Stimulated activated naive B cell treated with anti-CD40 and anti-IgM and Interleukin-4, amounts not matched to agents 10 μg/mL and 1 μg/mL and 100 μg/mL, for 72 hours (primary cell): ENCODE results near the gene NAT16.

Experiments used
- ATAC-seq, 2 donors: fragments of 150-1000 bp; cut with Tn5 transposase; replicated peaks; 2 replicates each; pipeline ENCODE4 v1.10.0; 2021; ENCODE audit warnings: moderate library complexity in 1 of 2
- DNase-seq: peaks from one replicate; pipeline ENCODE4 v3.0.0; 2021
- H3K27ac Mint-ChIP-seq: one replicate; pipeline ENCODE4 v1.8.0; 2022; ENCODE audit warnings: mild to moderate bottlenecking, mixed read lengths
- H3K27me3 Mint-ChIP-seq, 2 donors: one replicate each; pipeline ENCODE4 v1.8.0; 2022; ENCODE audit warnings: mixed read lengths in 2 of 2
- H3K36me3 Mint-ChIP-seq, 2 donors: one replicate each; pipeline ENCODE4 v1.8.0; 2022; ENCODE audit warnings: mixed read lengths in 2 of 2, mild to moderate bottlenecking in 1 of 2
- H3K4me1 Mint-ChIP-seq, 2 donors: one replicate each; pipeline ENCODE4 v1.8.0; 2022; ENCODE audit warnings: mixed read lengths in 2 of 2, mild to moderate bottlenecking in 1 of 2
- H3K4me3 Mint-ChIP-seq, 2 donors: one replicate each; pipeline ENCODE4 v1.8.0; 2022; ENCODE audit warnings: mild to moderate bottlenecking in 2 of 2, mixed read lengths in 2 of 2, moderate library complexity in 1 of 2
- H3K9me3 Mint-ChIP-seq, 2 donors: one replicate each; pipeline ENCODE4 v1.8.0; 2022; ENCODE audit warnings: mixed read lengths in 2 of 2, mild to moderate bottlenecking in 1 of 2

Gene NAT16

DNA sequence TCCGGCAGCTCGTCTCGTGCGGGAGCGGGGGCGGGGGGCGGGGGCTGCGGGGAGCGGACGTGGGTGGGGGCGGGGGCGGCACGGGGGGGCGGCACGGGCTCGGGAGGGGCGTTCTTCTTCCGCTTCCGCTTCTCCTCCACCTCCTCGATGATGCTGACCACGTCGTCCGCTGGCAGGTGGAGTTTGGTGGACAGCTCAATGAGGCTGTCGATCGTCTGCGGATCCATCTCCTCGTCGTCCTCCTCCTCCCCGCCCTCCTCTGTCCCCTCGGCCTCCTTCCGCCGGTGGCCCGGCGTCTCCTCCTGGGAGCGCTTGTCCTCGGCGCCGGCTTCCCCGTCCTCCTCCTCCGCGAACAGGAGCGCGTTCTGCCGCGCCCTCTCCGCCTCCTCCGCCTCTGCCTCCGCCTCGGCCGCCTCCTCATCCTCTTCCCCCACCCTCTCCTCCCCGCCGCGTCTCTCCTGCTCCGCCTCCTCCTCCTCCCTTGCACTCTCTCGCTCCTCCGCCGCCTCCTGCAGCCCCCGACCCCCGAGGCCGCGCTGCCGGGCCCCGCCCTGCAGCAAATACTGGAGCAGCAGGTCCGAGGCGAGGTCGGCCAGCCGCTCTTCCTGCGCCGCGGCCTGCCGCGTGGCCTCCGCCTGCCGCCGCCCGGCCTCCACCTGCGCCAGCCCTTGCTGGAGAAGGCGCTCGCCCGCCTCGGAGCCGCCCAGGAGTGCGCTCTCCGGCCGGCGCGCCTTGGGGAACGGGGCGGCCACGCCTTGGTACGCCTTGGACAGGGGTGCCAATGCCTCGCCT lies 16.6 kb downstream of the NAT16 start:
- H3K9me3 Mint-ChIP-seq, result peaks cover 2 to 3% of the 10 kb centered on the region in 2 donors
- H3K36me3 Mint-ChIP-seq, result peaks cover 19 to 30% of the 10 kb centered on the region in 2 donors
- H3K27ac Mint-ChIP-seq, result no peak overlapping the region
- peaks cover 36 to 46% of the 10 kb centered on the region in 2 donors for H3K27me3 Mint-ChIP-seq
- peak overlapping the region; percentile 78 to 84 for H3K4me3 Mint-ChIP-seq
- peaks cover 29 to 60% of the 10 kb centered on the region in 2 donors for H3K4me1 Mint-ChIP-seq
- no peak for DNase-seq
- ATAC-seq, result no peak

DNA sequence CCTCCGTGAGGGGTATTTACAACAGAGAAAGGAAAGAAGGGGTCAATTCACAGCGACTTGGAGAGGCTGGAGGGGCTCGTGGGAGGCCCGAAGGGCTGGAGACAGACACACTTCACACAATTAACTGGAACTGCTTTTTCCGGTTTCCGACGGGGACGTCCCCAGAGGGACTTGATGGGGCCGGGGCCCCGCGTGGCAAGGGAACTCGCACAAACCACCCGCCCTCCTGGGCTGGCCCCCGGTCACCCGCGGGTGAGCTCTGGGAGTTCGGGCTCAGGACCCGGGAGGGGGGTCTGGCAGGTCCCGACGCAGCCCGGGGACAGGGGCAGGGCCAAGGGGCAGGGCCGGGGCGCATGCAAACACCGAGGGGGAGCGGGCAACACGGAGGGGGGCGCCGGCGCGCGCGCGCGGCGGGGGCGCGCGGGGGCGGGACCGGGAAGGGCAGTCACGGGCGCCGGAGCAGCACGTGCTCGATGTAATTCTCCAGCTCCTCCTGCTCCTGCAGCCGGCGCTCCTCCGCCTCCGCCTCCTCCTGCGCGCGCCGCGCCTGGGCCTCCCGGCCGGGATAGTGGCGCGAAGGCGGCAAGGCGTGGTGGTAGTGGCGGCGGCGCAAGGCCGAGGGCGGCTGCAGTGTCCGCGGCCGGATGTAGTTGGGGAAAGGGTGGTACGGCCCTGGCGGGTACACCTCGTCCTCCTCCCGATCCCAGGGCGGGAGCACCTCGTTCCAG lies 17.4 kb downstream of the NAT16 start:
- H3K27me3 Mint-ChIP-seq, result peaks cover 29 to 38% of the 10 kb centered on the region in 2 donors
- peak overlapping the region; percentile 85 for H3K27ac Mint-ChIP-seq
- ATAC-seq (peak; percentile 35 to 52), DNase-seq (no peak)
- H3K36me3 Mint-ChIP-seq, result peaks cover 19 to 34% of the 10 kb centered on the region in 2 donors
- peaks cover 2 to 3% of the 10 kb centered on the region in 2 donors for H3K9me3 Mint-ChIP-seq
- peaks cover 26 to 59% of the 10 kb centered on the region in 2 donors for H3K4me1 Mint-ChIP-seq
- peak overlapping the region; percentile 75 to 84 for H3K4me3 Mint-ChIP-seq

DNA sequence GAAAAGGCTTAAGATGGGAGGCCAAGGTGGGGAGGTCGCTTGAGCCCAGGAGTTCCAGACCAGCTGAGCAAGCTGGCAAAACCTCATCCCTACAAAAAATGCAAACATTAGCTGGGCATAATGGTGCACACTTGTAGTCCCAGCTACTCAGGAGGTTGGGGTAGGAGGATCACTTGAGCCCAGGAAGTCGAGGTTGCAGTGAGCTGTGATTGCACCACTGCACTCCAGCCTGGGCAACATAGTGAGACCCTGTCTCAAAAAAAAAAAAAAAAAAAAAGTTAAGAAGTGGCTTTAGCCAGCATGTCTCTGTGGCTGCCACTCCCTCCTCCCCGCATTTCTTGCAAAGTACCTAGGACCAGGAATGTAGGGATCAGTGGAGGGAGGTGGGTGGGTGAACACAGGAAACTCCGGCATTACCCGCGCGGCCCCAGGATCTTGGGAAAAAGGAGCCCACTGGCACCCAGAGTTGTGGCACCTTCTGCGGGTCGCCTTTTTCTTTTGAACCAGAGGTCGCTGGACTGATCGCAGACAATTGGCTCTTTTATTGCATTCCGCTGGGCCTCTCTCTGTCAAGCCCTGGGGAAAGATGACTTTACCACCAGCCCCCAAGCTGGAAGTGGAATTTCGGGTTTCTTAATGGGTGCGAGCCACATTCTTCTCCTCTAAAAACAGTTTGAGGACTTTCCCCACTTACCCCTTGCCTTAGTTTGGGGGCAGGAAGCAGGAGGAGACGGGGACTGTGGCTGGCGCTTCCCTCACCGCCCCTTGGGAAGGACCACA lies 18.2 kb downstream of the NAT16 start:
- Mint-ChIP-seq H3K36me3 (peaks cover 26 to 40% of the 10 kb centered on the region in 2 donors), H3K9me3 (peaks cover 2 to 3% of the 10 kb centered on the region in 2 donors), H3K4me1 (peaks cover 20 to 54% of the 10 kb centered on the region in 2 donors), H3K27ac (no peak overlapping the region), H3K4me3 (peak overlapping the region; percentile 75 to 84), H3K27me3 (peaks cover 20 to 30% of the 10 kb centered on the region in 2 donors)
- ATAC-seq, result no peak
- no peak for DNase-seq

DNA sequence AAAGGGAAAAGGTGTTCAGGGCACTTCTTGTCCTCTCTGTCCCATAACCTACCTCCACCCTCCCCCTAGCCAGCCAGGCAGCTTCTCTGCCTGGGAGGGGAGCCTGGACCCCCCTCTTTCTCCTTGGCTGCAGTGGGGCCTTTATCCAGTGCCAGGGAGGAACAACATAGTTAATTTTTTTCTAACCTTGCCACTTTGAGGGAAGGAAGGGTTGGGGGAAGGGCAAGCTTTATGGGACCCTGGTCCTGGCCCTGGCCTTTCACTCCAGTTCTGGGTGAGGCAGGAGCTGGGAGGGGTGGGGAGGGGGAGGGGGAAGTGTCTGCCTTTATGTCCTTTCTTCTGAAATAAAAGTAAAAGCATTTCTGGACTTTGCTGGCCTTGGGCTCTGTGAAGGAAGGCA lies 19.2 kb downstream of the NAT16 start:
- no peak overlapping the region for H3K27ac Mint-ChIP-seq
- H3K27me3 Mint-ChIP-seq, result peaks cover 14 to 20% of the 10 kb centered on the region in 2 donors
- ATAC-seq (no peak), DNase-seq (no peak)
- peaks cover 2 to 3% of the 10 kb centered on the region in 2 donors for H3K9me3 Mint-ChIP-seq
- peaks cover 26 to 45% of the 10 kb centered on the region in 2 donors for H3K36me3 Mint-ChIP-seq
- no peak overlapping the region for H3K4me3 Mint-ChIP-seq
- peaks cover 16 to 53% of the 10 kb centered on the region in 2 donors for H3K4me1 Mint-ChIP-seq

DNA sequence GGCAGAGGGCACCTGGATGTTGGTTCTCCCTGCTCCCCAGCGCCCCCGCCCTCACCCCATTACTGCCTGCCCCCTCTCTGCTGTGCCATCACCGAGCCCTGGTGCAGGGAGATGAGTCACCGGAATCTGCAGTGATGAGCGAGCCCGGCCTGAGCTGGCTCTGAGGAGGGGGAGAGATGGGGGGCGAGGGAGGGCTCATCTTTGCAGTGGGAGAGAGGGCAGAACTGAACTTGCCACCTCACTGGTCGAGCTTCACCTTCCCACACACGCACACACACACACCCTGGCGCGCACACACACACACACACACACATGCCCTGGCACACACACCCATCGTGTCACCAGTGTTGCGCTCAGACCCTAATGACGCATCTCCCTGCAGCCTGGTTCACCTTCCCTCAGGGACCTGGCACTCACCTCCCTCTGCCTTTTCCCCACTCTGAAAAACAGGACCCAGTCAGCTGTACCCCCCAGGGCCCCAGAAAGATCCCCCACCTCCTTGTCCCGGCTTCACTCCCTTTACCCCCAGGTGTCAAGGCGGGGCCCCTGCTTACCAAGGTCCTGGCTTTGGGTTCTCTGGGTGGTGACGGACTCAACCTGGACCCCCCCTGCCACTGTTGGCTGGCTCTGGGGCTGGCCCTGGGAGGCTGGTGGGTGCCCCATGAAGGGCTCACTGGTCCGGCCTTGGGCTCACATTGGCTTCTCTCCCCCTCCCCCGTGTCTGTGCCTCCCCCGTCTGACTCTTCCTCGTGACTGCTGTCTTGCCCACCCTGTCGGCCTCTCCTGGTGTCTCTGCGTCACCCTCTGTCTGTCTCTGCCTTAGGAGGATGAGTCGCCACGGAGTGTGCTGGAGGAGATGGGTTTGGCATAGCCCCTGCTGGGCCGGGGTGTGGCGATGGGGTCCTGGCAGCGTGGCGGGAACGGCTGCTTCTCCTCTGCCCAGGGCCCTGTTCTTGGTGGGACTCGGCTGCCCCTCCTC lies 20.1 kb downstream of the NAT16 start:
- peaks cover 4 to 11% of the 10 kb centered on the region in 2 donors for H3K27me3 Mint-ChIP-seq
- H3K9me3 Mint-ChIP-seq, result no peaks in the 10 kb centered on the region
- peaks cover 13 to 53% of the 10 kb centered on the region in 2 donors for H3K4me1 Mint-ChIP-seq
- no peak for ATAC-seq
- no peak for DNase-seq
- H3K36me3 Mint-ChIP-seq, result peaks cover 26 to 46% of the 10 kb centered on the region in 2 donors
- H3K4me3 Mint-ChIP-seq, result no peak overlapping the region
- H3K27ac Mint-ChIP-seq, result no peak overlapping the region

DNA sequence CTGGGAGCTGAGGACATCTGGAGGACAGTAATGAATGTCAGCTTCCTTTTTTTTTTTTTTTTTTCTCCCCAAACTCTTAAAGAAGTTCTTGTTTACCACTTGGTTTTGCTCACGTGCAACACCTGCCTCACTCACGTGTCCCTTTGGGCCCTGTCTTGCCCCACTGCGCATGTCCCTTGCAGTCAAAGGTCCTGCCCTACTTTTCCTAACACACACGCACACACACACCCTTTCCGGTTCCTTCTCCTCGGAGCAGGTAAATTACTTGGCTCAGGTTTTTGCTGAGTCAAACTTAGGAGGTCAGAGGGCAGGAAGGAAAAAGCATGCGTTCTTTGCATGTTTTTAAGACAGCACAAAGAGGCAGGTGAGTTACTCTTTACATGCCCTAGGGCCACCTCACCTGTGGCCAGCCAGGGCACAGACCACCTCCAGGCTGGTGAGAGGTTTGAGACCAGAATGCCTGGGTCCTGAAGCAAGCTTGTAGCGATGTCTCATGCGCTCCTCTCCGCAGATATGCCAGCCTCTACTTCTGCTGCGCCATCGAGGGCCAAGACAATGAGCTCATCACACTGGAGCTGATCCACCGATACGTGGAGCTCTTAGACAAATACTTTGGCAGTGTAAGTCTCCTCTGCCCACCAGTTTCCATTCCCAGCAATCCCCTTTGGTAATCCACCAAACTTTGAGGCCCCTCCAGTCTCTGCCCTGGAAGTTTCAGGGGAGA lies 23.1 kb downstream of the NAT16 start:
- Mint-ChIP-seq H3K36me3 (peaks cover 28 to 50% of the 10 kb centered on the region in 2 donors), H3K4me3 (no peak overlapping the region), H3K4me1 (peaks cover 14 to 41% of the 10 kb centered on the region in 2 donors), H3K27me3 (peaks cover 0 to 4% of the 10 kb centered on the region in 2 donors), H3K27ac (no peak overlapping the region), H3K9me3 (peaks cover 3 to 4% of the 10 kb centered on the region in 2 donors)
- no peak for ATAC-seq
- no peak for DNase-seq

DNA sequence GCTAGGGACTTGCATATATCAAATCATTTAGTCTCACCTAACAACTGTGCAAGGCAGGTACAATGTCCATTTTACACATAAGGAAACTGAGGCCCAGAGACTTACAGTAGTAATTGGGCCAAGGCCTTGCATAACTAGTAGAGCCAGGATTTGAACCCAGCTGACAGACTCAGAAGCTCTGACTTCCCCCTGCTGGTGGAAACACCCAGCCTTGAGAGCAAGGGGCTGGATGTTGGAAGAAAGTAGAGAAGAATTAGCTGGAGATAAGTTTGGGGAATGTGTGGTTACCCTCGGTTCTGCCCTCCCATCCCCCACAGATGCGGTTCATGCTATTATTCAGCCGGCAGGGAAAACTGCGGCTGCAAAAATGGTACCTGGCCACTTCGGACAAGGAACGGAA lies 23.8 kb downstream of the NAT16 start:
- Mint-ChIP-seq H3K4me1 (peaks cover 14 to 41% of the 10 kb centered on the region in 2 donors), H3K27ac (no peak overlapping the region), H3K9me3 (peaks cover 3 to 4% of the 10 kb centered on the region in 2 donors), H3K4me3 (no peak overlapping the region), H3K27me3 (peaks cover 0 to 4% of the 10 kb centered on the region in 2 donors), H3K36me3 (peaks cover 26 to 46% of the 10 kb centered on the region in 2 donors)
- ATAC-seq (no peak), DNase-seq (no peak)

DNA sequence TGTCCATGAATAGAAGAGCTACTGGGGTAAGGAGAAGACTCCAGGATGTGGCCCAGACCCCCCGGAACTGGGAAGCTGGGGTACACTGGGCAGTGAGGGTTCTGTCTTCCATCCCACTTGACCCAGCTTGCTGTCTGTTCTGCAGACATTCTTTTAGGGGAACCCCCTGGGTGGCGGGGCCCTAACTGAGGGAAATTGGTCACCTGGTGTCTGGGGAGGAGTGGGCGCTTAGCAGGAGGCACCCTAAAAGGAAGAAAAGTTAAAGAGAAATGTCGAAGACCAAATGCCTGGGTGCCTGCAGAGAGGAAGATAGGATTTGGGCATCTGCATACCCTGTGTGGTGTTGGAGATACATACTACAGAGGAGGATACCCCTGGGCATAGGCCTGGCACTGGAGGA lies 24.8 kb downstream of the NAT16 start:
- peak overlapping the region; percentile 52 for H3K27ac Mint-ChIP-seq
- H3K27me3 Mint-ChIP-seq, result peaks cover 0 to 4% of the 10 kb centered on the region in 2 donors
- peak overlapping the region; percentile 89 to 91 for H3K4me3 Mint-ChIP-seq
- H3K4me1 Mint-ChIP-seq, result peaks cover 14 to 41% of the 10 kb centered on the region in 2 donors
- peaks cover 24 to 42% of the 10 kb centered on the region in 2 donors for H3K36me3 Mint-ChIP-seq
- no peak for DNase-seq
- ATAC-seq, result no peak
- H3K9me3 Mint-ChIP-seq, result peaks cover 3 to 4% of the 10 kb centered on the region in 2 donors

DNA sequence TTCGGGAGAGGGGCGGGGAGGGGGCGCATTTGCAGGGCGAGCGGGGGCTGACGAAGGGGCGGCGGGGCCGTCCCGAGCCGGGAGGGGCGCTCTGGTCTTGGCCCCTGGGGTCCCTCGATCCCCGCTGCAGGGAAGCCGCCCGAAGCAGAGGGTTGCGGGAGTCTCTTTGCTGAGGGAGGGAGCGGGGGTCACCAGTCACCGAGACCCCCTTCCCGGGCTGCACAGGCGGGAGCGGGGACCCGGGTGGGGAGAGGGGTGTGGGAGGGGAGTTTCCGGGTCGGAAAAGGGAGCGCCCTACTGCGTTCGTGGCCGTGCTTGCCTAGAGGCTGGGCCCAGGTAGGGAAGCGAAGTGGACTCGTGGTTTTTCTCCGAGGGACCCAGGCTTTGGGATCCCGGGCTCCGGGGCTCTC lies 25.4 kb downstream of the NAT16 start:
- peaks cover 19 to 36% of the 10 kb centered on the region in 2 donors for H3K36me3 Mint-ChIP-seq
- no peak for DNase-seq
- ATAC-seq, result peak; percentile 39 to 49
- H3K27ac Mint-ChIP-seq, result no peak overlapping the region
- peaks cover 14 to 41% of the 10 kb centered on the region in 2 donors for H3K4me1 Mint-ChIP-seq
- H3K9me3 Mint-ChIP-seq, result peaks cover 3 to 4% of the 10 kb centered on the region in 2 donors
- H3K27me3 Mint-ChIP-seq, result peaks cover 3 to 6% of the 10 kb centered on the region in 2 donors
- peak overlapping the region; percentile 89 to 91 for H3K4me3 Mint-ChIP-seq

DNA sequence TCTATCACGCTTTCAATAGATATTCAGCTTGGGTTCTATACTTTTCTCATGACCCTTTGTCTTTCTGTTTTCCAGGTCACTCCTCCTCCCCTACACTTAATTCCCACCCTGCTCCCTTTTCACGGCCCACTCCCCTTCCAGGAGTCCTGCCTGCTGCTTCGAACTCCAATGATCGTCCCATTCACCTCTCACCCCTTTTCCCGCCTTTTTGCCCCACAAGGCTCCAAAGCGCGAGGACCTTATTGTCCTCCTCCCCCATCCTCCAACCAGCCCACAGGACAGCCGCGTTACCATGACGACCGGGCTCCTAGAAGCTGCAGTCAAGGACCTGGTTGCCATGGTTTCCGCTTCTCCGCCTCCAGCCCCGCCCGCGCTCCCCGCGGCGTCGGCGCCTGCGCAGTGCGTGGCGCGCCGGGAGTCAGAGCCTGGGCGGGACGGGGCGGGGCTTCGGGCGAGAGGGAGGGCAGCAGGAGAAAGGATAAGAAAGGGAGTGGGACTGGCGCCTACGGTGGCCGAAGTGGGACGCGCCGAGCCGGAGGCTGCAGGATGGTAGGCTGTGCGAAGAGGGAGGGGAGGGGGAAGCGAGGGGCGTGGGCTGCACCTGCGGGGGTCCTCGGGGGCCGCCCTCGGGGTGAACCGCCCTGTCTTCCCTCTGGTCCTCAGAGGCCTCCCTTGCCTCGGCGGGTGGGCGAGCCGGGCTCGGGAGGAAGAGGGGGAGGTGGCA lies 26.0 kb downstream of the NAT16 start, which contains the start of gene AP1S1:
TSS of gene AP1S1 (plus strand) at position 508 of the 724 bp plus-strand sequence. CDS start at position 547, 39 bp downstream.
- peak; percentile 89 for DNase-seq
- H3K9me3 Mint-ChIP-seq, result peaks cover 3 to 4% of the 10 kb centered on the region in 2 donors
- H3K4me3 Mint-ChIP-seq, result peak within 1 kb of the TSS; percentile 89 to 91
- H3K36me3 Mint-ChIP-seq, result peaks cover 13 to 30% of the 10 kb centered on the region in 2 donors
- H3K27ac Mint-ChIP-seq, result peak within 1 kb of the TSS; percentile 90
- H3K27me3 Mint-ChIP-seq, result peaks cover 9 to 12% of the 10 kb centered on the region in 2 donors
- ATAC-seq, result peak; percentile 87 to 89
- H3K4me1 Mint-ChIP-seq, result peaks cover 14 to 41% of the 10 kb centered on the region in 2 donors

DNA sequence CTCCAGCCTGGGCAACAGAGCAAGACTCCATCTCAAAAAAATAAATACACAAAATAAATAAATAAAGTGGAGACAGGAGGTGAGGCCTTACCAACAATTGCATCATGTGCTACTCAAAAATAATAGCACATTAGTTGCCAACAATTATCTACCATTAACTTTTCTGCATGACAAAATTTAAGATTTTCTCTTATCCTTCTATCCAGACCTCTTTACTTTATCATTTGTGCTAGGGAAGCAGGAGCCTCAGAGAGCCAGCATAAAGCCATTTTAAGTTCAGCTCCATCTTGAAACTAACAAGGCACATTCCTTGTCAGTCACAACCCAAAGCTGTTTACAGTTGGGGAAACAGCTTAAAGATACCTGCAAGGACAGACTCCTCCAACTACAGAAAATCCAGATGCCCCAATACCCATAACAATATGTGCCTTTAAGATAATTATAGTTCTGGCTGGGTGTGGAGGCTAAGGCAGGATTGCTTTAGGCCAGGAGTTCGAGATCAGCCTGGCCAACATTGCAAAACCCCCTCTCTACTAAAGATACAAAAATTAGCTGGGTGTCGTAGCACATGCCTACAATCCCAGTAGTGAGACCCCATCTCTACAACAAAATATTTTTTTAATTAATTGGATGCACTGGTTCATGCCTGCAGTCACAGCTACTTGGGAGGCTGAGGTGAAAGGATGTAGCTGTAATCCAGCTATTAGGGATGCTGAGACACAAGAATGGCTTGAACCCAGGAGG lies 28.0 kb downstream of the NAT16 start:
- Mint-ChIP-seq H3K9me3 (peaks cover 3 to 4% of the 10 kb centered on the region in 2 donors), H3K4me3 (no peak overlapping the region), H3K27me3 (peaks cover 17 to 20% of the 10 kb centered on the region in 2 donors), H3K4me1 (peaks cover 14 to 33% of the 10 kb centered on the region in 2 donors), H3K27ac (no peak overlapping the region), H3K36me3 (peaks cover 7 to 15% of the 10 kb centered on the region in 2 donors)
- no peak for DNase-seq
- no peak for ATAC-seq
